Neural progenitor cell (in vitro differentiated cells): ENCODE results near the gene HDAC7.
"Not testable (repeated sequence)": the region's sequence is repeated elsewhere in the genome, so short reads cannot be mapped to it uniquely, and the experiment has no call there.

Experiments
- EZH2 ChIP-seq: fragments of 200-600 bp; sonication (generic); IDR thresholded peaks from 2 replicates; pipeline ENCODE4 v1.6.1; 2017; ENCODE audit warnings: antibody characterized with exemption, mild to moderate bottlenecking, moderate library complexity
- EZH2phosphoT487 ChIP-seq: fragments of 200-600 bp; sonication (generic); IDR thresholded peaks from 2 replicates; pipeline ENCODE4 v1.6.1; 2017; ENCODE audit warnings: antibody characterized with exemption
- TF ChIP-seq, protein P1 (sequence below): fragments of 200-600 bp; sonication (generic); IDR thresholded peaks from 2 replicates; pipeline ENCODE4 v1.5.1; 2017; ENCODE audit warnings: antibody characterized with exemption, mild to moderate bottlenecking

DNA sequence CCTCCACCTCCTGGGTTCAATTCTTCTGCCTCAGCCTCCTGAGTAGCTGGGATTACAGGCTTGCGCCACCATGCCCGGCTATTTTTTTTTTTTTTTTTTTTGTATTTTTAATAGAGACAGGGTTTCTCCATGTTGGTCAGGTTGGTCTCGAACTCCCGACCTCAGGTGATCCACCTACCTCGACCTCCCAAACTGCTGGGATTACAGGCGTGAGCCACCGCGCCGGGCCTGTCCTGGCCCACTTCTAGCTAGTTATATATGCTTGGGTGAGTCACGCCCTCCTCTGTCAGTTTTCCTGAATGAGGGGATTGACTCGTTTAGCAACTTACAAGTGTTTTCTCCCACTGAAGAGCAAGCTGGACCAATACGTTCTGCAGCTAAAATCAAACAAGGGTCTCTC is 22.8 kb upstream of the HDAC7 start:
- TF ChIP-seq, protein P1, sequence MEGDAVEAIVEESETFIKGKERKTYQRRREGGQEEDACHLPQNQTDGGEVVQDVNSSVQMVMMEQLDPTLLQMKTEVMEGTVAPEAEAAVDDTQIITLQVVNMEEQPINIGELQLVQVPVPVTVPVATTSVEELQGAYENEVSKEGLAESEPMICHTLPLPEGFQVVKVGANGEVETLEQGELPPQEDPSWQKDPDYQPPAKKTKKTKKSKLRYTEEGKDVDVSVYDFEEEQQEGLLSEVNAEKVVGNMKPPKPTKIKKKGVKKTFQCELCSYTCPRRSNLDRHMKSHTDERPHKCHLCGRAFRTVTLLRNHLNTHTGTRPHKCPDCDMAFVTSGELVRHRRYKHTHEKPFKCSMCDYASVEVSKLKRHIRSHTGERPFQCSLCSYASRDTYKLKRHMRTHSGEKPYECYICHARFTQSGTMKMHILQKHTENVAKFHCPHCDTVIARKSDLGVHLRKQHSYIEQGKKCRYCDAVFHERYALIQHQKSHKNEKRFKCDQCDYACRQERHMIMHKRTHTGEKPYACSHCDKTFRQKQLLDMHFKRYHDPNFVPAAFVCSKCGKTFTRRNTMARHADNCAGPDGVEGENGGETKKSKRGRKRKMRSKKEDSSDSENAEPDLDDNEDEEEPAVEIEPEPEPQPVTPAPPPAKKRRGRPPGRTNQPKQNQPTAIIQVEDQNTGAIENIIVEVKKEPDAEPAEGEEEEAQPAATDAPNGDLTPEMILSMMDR = not testable (repeated sequence)
- not testable (repeated sequence) for TF ChIP-seq EZH2phosphoT487, EZH2
